Endothelial cell of umbilical vein (primary cell): ENCODE results near the gene DDRGK1. TPM values are rescaled to one million over a fixed set of nuclear protein-coding genes. Genes with fewer than 3 reads are reported as not detected.

Experiments used
- BruUV-seq: library from RNA; stranded (reverse); fragments of 400-500 nt; replicated peaks from 2 replicates; lab custom pipeline; 2021; lab: Mats Ljungman, UMichigan
- CTCF ChIA-PET: fragments of 300-600, 350-600 bp; sonication (Branson Sonifier 250); formaldehyde crosslinking; loops from one replicate; lab custom pipeline; 2021; ENCODE audit warnings: antibody characterized with exemption, inconsistent platforms; lab: Charles Lee
- POLR2A ChIA-PET: fragments of 300-600, 350-600 bp; sonication (Branson Sonifier 250); formaldehyde crosslinking; loops from one replicate; lab custom pipeline; 2021; ENCODE audit warnings: antibody characterized with exemption, inconsistent platforms; lab: Charles Lee
- DNase-seq: peaks from one replicate; pipeline ENCODE4 v3.0.0-alpha.2; 2011; ENCODE audit warnings: low read depth, low spot score
- FAIRE-seq: peaks from 2 replicates; lab custom pipeline; 2011; peaks lifted over from hg19 to GRCh38; lab: Jason Lieb, UNC
- H2AFZ ChIP-seq: 2 replicates; pipeline ENCODE4 v1.6.0; 2012; ENCODE audit warnings: low read depth, low read length, control low read depth, inconsistent platforms
- H3K27ac ChIP-seq: 2 replicates; pipeline ENCODE4 v1.5.1; 2011; ENCODE audit warnings: low read depth, mild to moderate bottlenecking, control low read depth, low read length, moderate library complexity; ENCODE audit not compliant: insufficient read depth
- H3K27me3 ChIP-seq, 2 experiments: 2 replicates each; pipeline versions ENCODE4 v1.6.0 to v1.6.1; 2011; ENCODE audit warnings: low read length in 2 of 2, mixed read lengths in 1 of 2; ENCODE audit not compliant: control insufficient read depth in 2 of 2, insufficient read depth in 2 of 2
- H3K36me3 ChIP-seq, 2 experiments: 2 replicates in 1 of 2; 3 replicates in 1 of 2; pipeline ENCODE4 v1.5.1; 2011; ENCODE audit warnings: low read length in 2 of 2, mild to moderate bottlenecking in 1 of 2, moderate library complexity in 1 of 2; ENCODE audit not compliant: control insufficient read depth in 2 of 2, insufficient read depth in 2 of 2; ENCODE audit errors: extremely low read depth in 1 of 2
- H3K4me1 ChIP-seq: 3 replicates; pipeline ENCODE4 v1.5.1; 2011; ENCODE audit warnings: mild to moderate bottlenecking, low read length; ENCODE audit not compliant: control insufficient read depth, insufficient read depth; ENCODE audit errors: extremely low read depth
- H3K4me2 ChIP-seq: 2 replicates; pipeline ENCODE4 v1.6.1; 2011; ENCODE audit warnings: low read length, control low read depth, mixed read lengths; ENCODE audit not compliant: insufficient read depth
- H3K4me3 ChIP-seq, 3 experiments: fragments of 200-600 bp in 1 of 3; sonication (generic), shearing (Covaris generic) in 1 of 3; replicated peaks in 1 of 3; 2 replicates each; pipeline ENCODE4 v1.5.1; 2011 to 2016; ENCODE audit warnings: control low read depth in 3 of 3, low read length in 3 of 3, mild to moderate bottlenecking in 2 of 3, inconsistent platforms in 1 of 3, low read depth in 1 of 3, moderate library complexity in 1 of 3; ENCODE audit not compliant: insufficient read depth in 1 of 3
- H3K79me2 ChIP-seq: 2 replicates; pipeline ENCODE4 v1.6.0; 2012; ENCODE audit warnings: low read length, inconsistent platforms; ENCODE audit not compliant: control insufficient read depth, insufficient read depth
- H3K9ac ChIP-seq: replicated peaks from 2 replicates; pipeline ENCODE3; 2011; ENCODE audit warnings: low read length, control low read depth; ENCODE audit not compliant: insufficient read depth; ENCODE audit errors: extremely low read depth
- H3K9me1 ChIP-seq: replicated peaks from 3 replicates; pipeline ENCODE4 v1.6.0; 2011; ENCODE audit warnings: mild to moderate bottlenecking, low read length; ENCODE audit not compliant: control insufficient read depth, insufficient read depth; ENCODE audit errors: extremely low read depth
- H3K9me3 ChIP-seq: replicated peaks from 2 replicates; pipeline ENCODE4 v1.5.1; 2012; ENCODE audit warnings: low read length, inconsistent platforms; ENCODE audit not compliant: control insufficient read depth, insufficient read depth
- H4K20me1 ChIP-seq: replicated peaks from 2 replicates; pipeline ENCODE3; 2011; ENCODE audit warnings: mild to moderate bottlenecking, low read length; ENCODE audit not compliant: control insufficient read depth, insufficient read depth; ENCODE audit errors: extremely low read depth
- CTCF ChIP-seq, 2 donors: IDR thresholded peaks; 1 replicate in 1 of 2; 2 replicates in 1 of 2; pipeline ENCODE4 v1.5.1; 2011; ENCODE audit warnings: low read length in 2 of 2, mild to moderate bottlenecking in 2 of 2, moderate library complexity in 2 of 2, control low read depth in 1 of 2, inconsistent platforms in 1 of 2, low read depth in 1 of 2; ENCODE audit not compliant: insufficient read depth in 1 of 2; ENCODE audit errors: extremely low read depth in 1 of 2
- EZH2 ChIP-seq: IDR thresholded peaks from 2 replicates; pipeline ENCODE4 v1.6.1; 2012; ENCODE audit warnings: borderline replicate concordance, low read depth, mild to moderate bottlenecking, moderate library complexity, low read length, inconsistent platforms; ENCODE audit not compliant: severe bottlenecking
- FOS ChIP-seq: IDR thresholded peaks from 2 replicates; pipeline ENCODE4 v1.6.1; 2011; ENCODE audit warnings: mild to moderate bottlenecking, low read length, moderate library complexity, borderline replicate concordance; ENCODE audit not compliant: insufficient read depth
- GATA2 ChIP-seq: IDR thresholded peaks from 2 replicates; pipeline ENCODE4 v1.7.0; 2011; ENCODE audit warnings: low read depth, mild to moderate bottlenecking, moderate library complexity, mixed read lengths, low read length; ENCODE audit not compliant: insufficient read length, insufficient read depth
- JUN ChIP-seq: IDR thresholded peaks from 2 replicates; pipeline ENCODE4 v1.6.1; 2011; ENCODE audit warnings: borderline replicate concordance, low read depth; ENCODE audit not compliant: insufficient read length, insufficient read depth
- MAX ChIP-seq: IDR thresholded peaks from 2 replicates; pipeline ENCODE4 v1.6.1; 2011; ENCODE audit not compliant: insufficient read depth, insufficient read length
- MYC ChIP-seq: IDR thresholded peaks from one replicate; pipeline ENCODE4 v1.6.1; 2011; ENCODE audit warnings: mild to moderate bottlenecking, low read depth, low read length
- POLR2A ChIP-seq: IDR thresholded peaks from 2 replicates; pipeline ENCODE4 v1.6.1; 2012; ENCODE audit warnings: low read depth, mild to moderate bottlenecking, control low read depth, low read length
- POLR2AphosphoS5 ChIP-seq: IDR thresholded peaks from 2 replicates; pipeline ENCODE4 v1.6.1; 2012; ENCODE audit warnings: low read depth, mild to moderate bottlenecking, control low read depth, low read length, moderate library complexity; ENCODE audit not compliant: insufficient read depth
- dilution Hi-C: fragments of 300-500 bp; cut with MboI; formaldehyde crosslinking; loops from one replicate; pipeline ENCODE4 v1.15.0; 2019; ENCODE audit warnings: low sequenced_read_pairs; ENCODE audit not compliant: extremely low pct_ligation_motif_present
- intact Hi-C: fragments of 100-400 bp; cut with micrococcal nuclease; formaldehyde crosslinking; loops from one replicate; pipeline ENCODE4 v1.10.0; 2022
- polyA plus RNA-seq, 4 experiments: library from polyadenylated mRNA; depleted of rRNA in 3 of 4; stranded (reverse) in 3 of 4; unstranded in 1 of 4; fragments of >200 nt; gene quantifications; 2 replicates each; pipeline versions ENCODE4 v1.2.1 to v1.2.3, GENCODE V29; 2011 to 2012; ENCODE audit warnings: missing spikeins in 1 of 4
- total RNA-seq: library from RNA; stranded (reverse); gene quantifications from 2 replicates; pipeline ENCODE4 v1.2.3, GENCODE V29; 2021

The DDRGK1 gene
- total and polyA plus RNA-seq, 2 donors (not counting 3 experiments of a cell fraction or from before 2014, with no cell fraction given), result 48.5 to 54.0 TPM

GRCh38 chr20:3166338-3166912 lies 38.1 kb downstream of the DDRGK1 start:
- BruUV-seq, result no TSS peak
- Histone ChIP-seq H3K9me3 (no peaks in the 10 kb centered on the region), H2AFZ (no peak overlapping the region), H3K79me2 (no peaks in the 10 kb centered on the region), H3K9ac (no peak overlapping the region), H3K27me3 (peaks cover 10 to 16% of the 10 kb centered on the region in 2 experiments), H3K4me2 (no peak overlapping the region), H3K27ac (no peak overlapping the region), H4K20me1 (no peaks in the 10 kb centered on the region), H3K4me3 (no peak overlapping the region), H3K9me1 (no peaks in the 10 kb centered on the region), H3K4me1 (no peaks in the 10 kb centered on the region), H3K36me3 (no peaks in the 10 kb centered on the region)
- intact Hi-C loops (no loop called here), dilution Hi-C loops (no loop called here)
- TF ChIP-seq GATA2, result no peak
- FAIRE-seq (no peak), DNase-seq (no peak)
- ChIA-PET POLR2A (no interaction called here), CTCF (no interaction called here)

GRCh38 chr20:3165473-3166337 lies 38.8 kb downstream of the DDRGK1 start:
- intact Hi-C loops, result no loop called here
- H3K4me2 ChIP-seq, result no peak overlapping the region
- ChIA-PET CTCF (interaction anchor here (0.6 to 0.7 kb wide), 3 partner anchors 20 to 112 kb away, joined by 3 read pairs; no protein-coding TSS in a partner anchor), POLR2A (interaction anchor here (0.6 kb wide), 1 partner anchor 247 kb away, joined by 7 read pairs; no protein-coding TSS in a partner anchor)
- H3K9me1 ChIP-seq, result no peaks in the 10 kb centered on the region
- H3K9me3 ChIP-seq, result no peaks in the 10 kb centered on the region
- no peak overlapping the region for H3K4me3 ChIP-seq
- FAIRE-seq, result peak; percentile 15
- H3K27me3 ChIP-seq, result peaks cover 10 to 16% of the 10 kb centered on the region in 2 experiments
- H3K79me2 ChIP-seq, result no peaks in the 10 kb centered on the region
- no TSS peak for BruUV-seq
- no peak overlapping the region for H2AFZ ChIP-seq
- dilution Hi-C loops, result no loop called here
- no peak overlapping the region for H3K27ac ChIP-seq
- TF ChIP-seq EZH2 (no peak), GATA2 (no peak), CTCF (IDR thresholded peaks at IDR 0.05; ENCODE audit: extremely low read depth in 1 of 2, insufficient read depth in 1 of 2, low read depth in 1 of 2, low read length in 2 of 2) (no peak), MAX (no peak), MYC (no peak), FOS (no peak), POLR2AphosphoS5 (no peak), JUN (no peak), POLR2A (no peak)
- DNase-seq, result peak; percentile 50
- no peaks in the 10 kb centered on the region for H3K4me1 ChIP-seq
- no peaks in the 10 kb centered on the region for H3K36me3 ChIP-seq
- no peaks in the 10 kb centered on the region for H4K20me1 ChIP-seq
- H3K9ac ChIP-seq, result no peak overlapping the region
